Skeletal muscle tissue (tissue), 4 donors: Measurements from ENCODE around the gene PCDH1. TPM values are rescaled to one million over a fixed set of nuclear protein-coding genes. Genes with fewer than 3 reads are reported as not detected.

Source experiments
- H3K27ac ChIP-seq: one replicate; pipeline ENCODE4 v1.7.0; 2013; ENCODE audit warnings: mild to moderate bottlenecking, low read depth, low read length, inconsistent platforms
- H3K27me3 ChIP-seq, 3 donors: one replicate each; pipeline ENCODE4 v1.7.0; 2013; ENCODE audit warnings: low read length in 3 of 3; ENCODE audit not compliant: control insufficient read depth in 3 of 3, insufficient read depth in 3 of 3
- H3K36me3 ChIP-seq, 3 donors: one replicate each; pipeline ENCODE4 v1.7.0; 2013; ENCODE audit warnings: low read length in 3 of 3; ENCODE audit not compliant: control insufficient read depth in 3 of 3, insufficient read depth in 3 of 3
- H3K4me1 ChIP-seq, 3 donors: one replicate each; pipeline ENCODE4 v1.7.0; 2013; ENCODE audit warnings: low read length in 3 of 3, mild to moderate bottlenecking in 3 of 3; ENCODE audit not compliant: control insufficient read depth in 3 of 3, insufficient read depth in 3 of 3
- H3K4me3 ChIP-seq, 3 donors: one replicate each; pipeline ENCODE4 v1.7.0; 2013; ENCODE audit warnings: low read length in 3 of 3
- H3K9ac ChIP-seq, 3 donors: one replicate each; pipeline ENCODE4 v1.7.0; 2013; ENCODE audit warnings: low read length in 3 of 3, mild to moderate bottlenecking in 3 of 3, moderate library complexity in 2 of 3, low read depth in 1 of 3
- H3K9me3 ChIP-seq, 3 donors: one replicate each; pipeline ENCODE4 v1.7.0; 2013; ENCODE audit warnings: low read length in 3 of 3; ENCODE audit not compliant: control insufficient read depth in 3 of 3
- total RNA-seq: library from RNA; depleted of rRNA; stranded (reverse); fragments of >200 nt; gene quantifications from one replicate; pipeline ENCODE4 v1.2.3, GENCODE V29; 2014
- donor health status: Osteomylitis.

Gene PCDH1
- total RNA-seq, 1 donor from 2014 or later: 20.9 TPM

DNA sequence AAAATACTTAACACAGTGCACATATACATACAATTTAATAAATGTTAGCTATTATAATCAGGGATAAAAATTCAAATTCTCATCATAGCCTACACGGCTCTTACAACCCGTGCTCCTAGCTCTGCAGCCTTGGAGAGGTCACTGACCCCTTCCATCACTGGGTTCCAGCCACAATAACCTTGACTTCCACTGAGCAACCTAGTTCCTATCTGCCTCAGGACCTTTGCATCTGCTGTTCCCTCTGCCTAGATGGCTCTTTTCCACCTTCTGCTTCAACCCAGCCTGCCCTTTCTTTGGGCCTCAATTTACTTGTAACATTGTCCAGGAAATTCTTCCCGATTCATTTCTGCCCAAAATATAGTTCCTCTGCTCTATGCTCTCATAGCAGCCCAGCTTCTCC lies 36.6 kb upstream of the PCDH1 start:
- no peak overlapping the region for H3K4me3 ChIP-seq
- H3K36me3 ChIP-seq: no peaks in the 10 kb centered on the region
- no peak overlapping the region for H3K27ac ChIP-seq
- no peaks in the 10 kb centered on the region for H3K9me3 ChIP-seq
- peaks cover 4 to 11% (median 7%) of the 10 kb centered on the region in 3 donors for H3K4me1 ChIP-seq
- H3K9ac ChIP-seq: no peak overlapping the region
- peaks cover 4 to 5% (median 4%) of the 10 kb centered on the region in 3 donors for H3K27me3 ChIP-seq

GRCh38 chr5:141914199-141914743 lies 36.1 kb upstream of the PCDH1 start:
- peaks cover 4 to 11% (median 7%) of the 10 kb centered on the region in 3 donors for H3K4me1 ChIP-seq
- H3K27ac ChIP-seq: no peak overlapping the region
- H3K9ac ChIP-seq: peak overlapping the region; percentile 54 to 70 (median 58)
- H3K9me3 ChIP-seq: no peaks in the 10 kb centered on the region
- H3K36me3 ChIP-seq: no peaks in the 10 kb centered on the region
- H3K4me3 ChIP-seq: peak overlapping the region; percentile 50 to 70 (median 59)
- peaks cover 4 to 5% (median 4%) of the 10 kb centered on the region in 3 donors for H3K27me3 ChIP-seq

DNA sequence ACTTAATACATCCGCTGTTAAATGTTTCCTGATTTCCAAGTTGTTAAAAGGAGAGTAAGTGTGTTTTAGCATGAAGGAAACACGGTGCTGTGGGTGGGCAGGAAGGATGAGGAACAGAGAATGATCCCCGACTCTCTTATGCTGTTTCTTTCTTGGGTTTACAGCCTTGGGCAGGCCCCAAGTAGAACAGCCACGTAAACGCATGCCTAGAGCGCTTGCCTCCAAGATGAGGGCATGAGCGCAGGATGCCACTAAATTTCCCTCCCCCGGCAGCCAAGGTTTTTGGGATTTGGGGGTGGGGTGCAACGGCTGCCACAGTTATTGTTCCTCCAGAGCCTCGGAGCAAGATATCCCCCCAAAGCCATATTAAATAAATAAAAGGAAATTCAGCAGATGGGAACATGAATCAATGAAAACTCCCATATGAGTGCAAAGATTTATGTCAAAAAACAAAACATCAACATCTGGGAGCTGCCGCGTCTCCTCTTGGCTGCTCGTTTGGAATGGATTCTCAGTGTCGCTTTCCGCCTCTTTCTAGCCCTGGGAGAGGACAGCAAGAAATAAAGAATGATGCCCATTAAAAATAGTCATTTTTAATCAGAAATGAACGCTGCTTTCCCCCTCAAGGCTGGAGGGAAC lies 35.5 kb upstream of the PCDH1 start:
- Histone ChIP-seq H3K4me3 (peak overlapping the region; percentile 50 to 70 (median 59)), H3K9ac (peak overlapping the region; percentile 54 to 70 (median 58)), H3K36me3 (no peaks in the 10 kb centered on the region), H3K27ac (no peak overlapping the region), H3K9me3 (no peaks in the 10 kb centered on the region), H3K4me1 (peaks cover 4 to 11% (median 7%) of the 10 kb centered on the region in 3 donors), H3K27me3 (peaks cover 4 to 5% (median 4%) of the 10 kb centered on the region in 3 donors)

GRCh38 chr5:141910271-141910673 lies 32.1 kb upstream of the PCDH1 start:
- H3K9me3 ChIP-seq: no peaks in the 10 kb centered on the region
- no peak overlapping the region for H3K4me3 ChIP-seq
- no peak overlapping the region for H3K9ac ChIP-seq
- H3K27ac ChIP-seq: no peak overlapping the region
- H3K4me1 ChIP-seq: peaks cover 4 to 11% (median 7%) of the 10 kb centered on the region in 3 donors
- no peaks in the 10 kb centered on the region for H3K36me3 ChIP-seq
- H3K27me3 ChIP-seq: peaks cover 4 to 5% (median 4%) of the 10 kb centered on the region in 3 donors

DNA sequence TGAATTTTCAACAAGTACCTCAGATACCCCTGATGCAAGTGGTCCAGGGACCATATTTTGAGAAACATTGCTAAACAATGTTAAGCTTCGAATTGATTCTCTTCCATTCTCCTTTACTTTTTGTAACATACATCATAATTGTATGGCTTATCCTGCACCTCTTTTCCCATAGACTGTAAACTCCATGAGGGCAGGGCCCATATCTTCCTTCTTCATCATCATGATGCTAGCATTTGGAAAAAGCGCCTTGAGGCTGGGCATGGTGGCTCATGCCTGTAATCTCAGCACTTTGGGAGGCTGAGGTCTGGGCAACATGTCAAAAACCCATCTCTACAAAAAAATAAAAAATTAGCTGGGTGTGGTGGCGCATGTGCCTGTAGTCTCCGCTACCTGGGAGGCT lies 31.0 kb upstream of the PCDH1 start:
- H3K36me3 ChIP-seq: no peaks in the 10 kb centered on the region
- H3K27ac ChIP-seq: no peak overlapping the region
- peaks cover 4 to 8% (median 7%) of the 10 kb centered on the region in 3 donors for H3K4me1 ChIP-seq
- no peak overlapping the region for H3K4me3 ChIP-seq
- no peaks in the 10 kb centered on the region for H3K9me3 ChIP-seq
- peaks cover 4 to 5% (median 4%) of the 10 kb centered on the region in 3 donors for H3K27me3 ChIP-seq
- H3K9ac ChIP-seq: no peak overlapping the region

DNA sequence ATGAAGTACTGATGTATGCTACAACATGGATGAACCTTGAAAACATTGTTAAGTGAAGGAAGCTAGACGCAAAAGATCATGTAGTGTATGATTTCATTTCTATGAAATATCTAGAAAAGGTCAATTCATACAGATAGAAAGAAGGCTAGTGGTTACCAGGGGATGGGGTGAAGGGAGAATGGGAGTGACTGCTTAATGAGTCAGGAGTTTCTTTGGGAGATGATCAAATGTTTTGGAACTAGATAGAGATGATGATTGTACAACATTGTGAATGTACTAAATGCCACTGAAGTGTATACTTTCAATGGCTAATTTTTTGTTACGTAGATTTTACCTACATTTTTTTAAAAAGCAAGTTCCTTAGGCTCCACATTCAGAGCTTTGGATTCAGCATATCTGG lies 30.6 kb upstream of the PCDH1 start:
- Histone ChIP-seq H3K27ac (no peak overlapping the region), H3K9me3 (no peaks in the 10 kb centered on the region), H3K27me3 (peaks cover 4 to 5% (median 4%) of the 10 kb centered on the region in 3 donors), H3K36me3 (no peaks in the 10 kb centered on the region), H3K4me3 (no peak overlapping the region), H3K9ac (no peak overlapping the region), H3K4me1 (peaks cover 0 to 4% (median 4%) of the 10 kb centered on the region in 3 donors)

DNA sequence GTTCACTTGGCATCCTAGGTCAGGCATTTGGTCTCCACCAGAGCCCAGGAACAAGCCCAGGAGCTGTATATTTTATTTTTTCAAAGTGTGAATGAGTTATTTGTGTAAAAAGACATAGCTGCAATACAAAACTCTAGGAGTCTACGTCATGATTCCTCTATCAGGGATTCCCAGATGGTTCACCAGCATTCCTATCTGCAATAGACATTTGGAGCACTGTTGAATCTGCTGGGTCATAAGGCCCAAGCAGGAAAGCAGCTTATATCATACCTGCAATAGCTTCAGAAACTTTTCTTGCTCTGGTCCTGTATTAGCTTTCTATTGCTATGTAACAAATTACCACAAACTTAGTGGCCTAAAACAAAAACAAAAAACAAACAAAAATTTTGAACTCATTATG lies 28.8 kb upstream of the PCDH1 start:
- Histone ChIP-seq H3K9ac (no peak overlapping the region), H3K27me3 (no peaks in the 10 kb centered on the region), H3K36me3 (no peaks in the 10 kb centered on the region), H3K4me3 (no peak overlapping the region), H3K9me3 (no peaks in the 10 kb centered on the region), H3K4me1 (no peaks in the 10 kb centered on the region), H3K27ac (no peak overlapping the region)

DNA sequence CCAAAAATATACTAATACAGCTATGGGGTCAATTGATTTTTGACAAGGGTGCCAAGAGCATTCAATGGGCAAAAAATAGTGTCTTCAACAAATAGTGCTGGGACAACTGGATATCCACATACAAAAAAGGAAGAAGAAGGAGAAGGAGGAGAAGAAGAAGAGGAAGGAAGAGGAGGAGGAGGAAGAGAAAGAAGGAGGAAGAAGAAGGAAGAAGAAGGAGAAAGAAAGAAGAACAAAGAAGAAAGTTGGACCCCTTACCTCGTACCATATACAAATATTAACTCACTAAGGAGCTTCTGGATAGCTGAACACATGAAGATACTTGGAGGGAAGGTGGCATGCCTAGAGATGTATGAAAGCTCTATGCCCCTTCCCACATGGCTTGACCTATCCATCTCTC lies 28.3 kb upstream of the PCDH1 start:
- H3K9me3 ChIP-seq: no peaks in the 10 kb centered on the region
- no peak overlapping the region for H3K4me3 ChIP-seq
- no peaks in the 10 kb centered on the region for H3K27me3 ChIP-seq

GRCh38 chr5:141904551-141904950 lies 26.3 kb upstream of the PCDH1 start:
- Histone ChIP-seq H3K9me3 (no peaks in the 10 kb centered on the region), H3K4me1 (no peaks in the 10 kb centered on the region), H3K9ac (no peak overlapping the region), H3K4me3 (no peak overlapping the region), H3K27me3 (no peaks in the 10 kb centered on the region), H3K27ac (no peak overlapping the region), H3K36me3 (no peaks in the 10 kb centered on the region)

More for the DNA sequence above, 28.3 kb upstream of the PCDH1 start:
- Histone ChIP-seq H3K4me1 (no peaks in the 10 kb centered on the region), H3K27ac (no peak overlapping the region), H3K9ac (no peak overlapping the region), H3K36me3 (no peaks in the 10 kb centered on the region)

DNA sequence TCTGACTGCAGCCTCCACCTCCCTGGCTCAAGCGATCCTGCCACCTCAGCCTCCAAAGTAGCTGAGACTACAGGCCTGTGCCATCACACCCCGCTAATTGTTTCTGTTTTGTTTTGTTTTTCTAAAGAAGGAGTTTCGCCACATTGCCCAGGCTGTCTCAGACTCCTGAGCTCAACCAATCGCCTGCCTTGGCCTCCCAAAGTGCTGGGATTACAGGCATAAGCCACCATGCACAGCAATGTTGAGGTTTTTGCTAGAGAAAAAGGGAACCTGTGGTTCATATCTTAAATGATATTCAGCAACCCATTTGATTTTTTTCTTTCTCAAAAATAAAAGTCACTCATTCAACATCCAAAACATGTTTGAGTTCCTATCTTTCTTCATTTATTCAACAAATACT lies 25.1 kb upstream of the PCDH1 start:
- H3K9me3 ChIP-seq: no peaks in the 10 kb centered on the region
- no peaks in the 10 kb centered on the region for H3K4me1 ChIP-seq
- no peak overlapping the region for H3K9ac ChIP-seq
- no peaks in the 10 kb centered on the region for H3K27me3 ChIP-seq
- no peak overlapping the region for H3K4me3 ChIP-seq
- H3K27ac ChIP-seq: no peak overlapping the region
- H3K36me3 ChIP-seq: no peaks in the 10 kb centered on the region
